HepG2 (cell line): Measurements from ENCODE around the gene GPATCH3. TPM values are rescaled to one million over a fixed set of nuclear protein-coding genes. Genes with fewer than 3 reads are reported as not detected.

Experiments used
- CCDC6 ChIP-seq: sonication (generic); formaldehyde crosslinking; IDR thresholded peaks from 2 replicates; pipeline ENCODE4 v1.8.1; 2022; ENCODE audit warnings: mild to moderate bottlenecking, missing genetic modification reagents, moderate library complexity
- CEBPG ChIP-seq: IDR thresholded peaks from 2 replicates; pipeline ENCODE4 v1.6.1; 2016
- HCFC1 ChIP-seq: fragments of 150-350 bp; IDR thresholded peaks from 2 replicates; pipeline ENCODE4 v1.6.1; 2014; ENCODE audit warnings: low read depth, low read length
- HDAC1 ChIP-seq: sonication (generic); formaldehyde crosslinking; IDR thresholded peaks from 2 replicates; pipeline ENCODE4 v1.5.1; 2020; ENCODE audit warnings: mild to moderate bottlenecking, missing genetic modification reagents
- HNRNPH1 ChIP-seq: fragments of 200-400 bp; formaldehyde crosslinking; optimal IDR thresholded peaks from 2 replicates; pipeline ENCODE3; 2017; ENCODE audit warnings: mild to moderate bottlenecking, low read depth, low read length
- MIER3 ChIP-seq: IDR thresholded peaks from 2 replicates; pipeline ENCODE4 v1.6.1; 2016; ENCODE audit warnings: missing compliant biosample characterization, borderline replicate concordance
- NFATC3 ChIP-seq: sonication (generic); formaldehyde crosslinking; IDR thresholded peaks from 2 replicates; pipeline ENCODE4 v1.5.1; 2020; ENCODE audit warnings: mild to moderate bottlenecking, missing genetic modification reagents
- NR3C1 ChIP-seq: sonication (generic); formaldehyde crosslinking; IDR thresholded peaks from 2 replicates; pipeline ENCODE4 v1.4.0; 2020; ENCODE audit warnings: missing genetic modification reagents
- RORA ChIP-seq: sonication (generic); formaldehyde crosslinking; IDR thresholded peaks from 2 replicates; pipeline ENCODE4 v1.5.0; 2020; ENCODE audit warnings: mild to moderate bottlenecking, missing genetic modification reagents, moderate library complexity
- TP53 ChIP-seq: sonication (generic); formaldehyde crosslinking; conservative IDR thresholded peaks from 2 replicates; pipeline ENCODE4 v1.4.0; 2020; ENCODE audit warnings: missing genetic modification reagents
- ZBTB8A ChIP-seq: sonication (generic); formaldehyde crosslinking; IDR thresholded peaks from 2 replicates; pipeline ENCODE4 v1.4.0; 2020; ENCODE audit warnings: mild to moderate bottlenecking, low read depth, missing genetic modification reagents, borderline replicate concordance
- ZFP90 ChIP-seq: sonication (generic); formaldehyde crosslinking; IDR thresholded peaks from 2 replicates; pipeline ENCODE4 v1.8.0; 2022; ENCODE audit warnings: missing genetic modification reagents, mild to moderate bottlenecking, inconsistent platforms, borderline replicate concordance
- ZHX1 ChIP-seq: sonication (generic); formaldehyde crosslinking; IDR thresholded peaks from 2 replicates; pipeline ENCODE4 v1.8.1; 2022; ENCODE audit warnings: low read depth, mild to moderate bottlenecking, missing genetic modification reagents
- ZNF275 ChIP-seq: sonication (generic); formaldehyde crosslinking; IDR thresholded peaks from 2 replicates; pipeline ENCODE4 v1.8.0; 2022; ENCODE audit warnings: missing genetic modification reagents, mild to moderate bottlenecking, inconsistent platforms, borderline replicate concordance
- ZNF33A ChIP-seq: sonication (generic); formaldehyde crosslinking; IDR thresholded peaks from 2 replicates; pipeline ENCODE4 v1.5.1; 2020; ENCODE audit warnings: missing genetic modification reagents, mild to moderate bottlenecking, moderate library complexity, borderline replicate concordance
- ZNF720 ChIP-seq: sonication (generic); formaldehyde crosslinking; IDR thresholded peaks from 2 replicates; pipeline ENCODE4 v1.4.0; 2020; ENCODE audit warnings: missing genetic modification reagents
- ZNF800 ChIP-seq: sonication (generic); formaldehyde crosslinking; IDR thresholded peaks from 2 replicates; pipeline ENCODE4 v1.4.0; 2020; ENCODE audit warnings: missing genetic modification reagents
- ZSCAN9 ChIP-seq: IDR thresholded peaks from 2 replicates; pipeline ENCODE4 v1.6.1; 2016; ENCODE audit warnings: borderline replicate concordance
- polyA plus RNA-seq, 8 experiments: library from polyadenylated mRNA; depleted of rRNA in 3 of 8; stranded (reverse) in 7 of 8; unstranded in 1 of 8; fragments of >200 nt; fragmentation: Illumina TruSeq in 4 of 8; extraction: Trizol in 4 of 8; gene quantifications; 2 replicates each; pipeline versions ENCODE4 v1.2.1 to v1.2.3, GENCODE V29; 2011 to 2016; ENCODE audit warnings: low read depth in 4 of 8, missing spikeins in 1 of 8, mixed read lengths in 1 of 8; ENCODE audit not compliant: insufficient read depth in 1 of 8
- total RNA-seq, 5 experiments: library from RNA; depleted of rRNA; stranded (reverse); fragments of >200 nt; fragmentation: Illumina TruSeq; extraction: Trizol; gene quantifications; 2 replicates each; pipeline ENCODE4 v1.2.3, GENCODE V29; 2016; ENCODE audit warnings: low read depth in 1 of 5
- TF ChIP-seq, protein P1 (sequence below): IDR thresholded peaks from 2 replicates; pipeline ENCODE4 v1.6.1; 2012; ENCODE audit warnings: low read depth, low read length, improper control_type of control experiment
- TF ChIP-seq, protein P2 (sequence below): sonication (generic); formaldehyde crosslinking; IDR thresholded peaks from 2 replicates; pipeline ENCODE4 v1.4.0; 2020; ENCODE audit warnings: missing genetic modification reagents

The GPATCH3 gene
- total and polyA plus RNA-seq, 2 of the 13 experiments (the other 11 are each of a cell fraction or from before 2014, with no cell fraction given) = 8.3 to 11.0 TPM

- TF ChIP-seq ZNF800 (CRISPR knock-in tag) (no peak), ZBTB8A (CRISPR knock-in tag) (no peak), ZNF720 (CRISPR knock-in tag) (no peak), CEBPG (CRISPR knock-in tag) (peak; percentile 87), CCDC6 (CRISPR knock-in tag) (no peak), ZHX1 (CRISPR knock-in tag) (0 out of 2 replicates have a peak, but pooled peaks have one; percentile 54), MIER3 (CRISPR knock-in tag) (peak; percentile 93; the same call in 1 of the 2 replicates), HCFC1 (peak; percentile 65), ZNF33A (0 out of 2 replicates have a peak, but pooled peaks have one; percentile 37), ZSCAN9 (CRISPR knock-in tag) (peak; percentile 68; the same call in 1 of the 2 replicates), NR3C1 (no peak), RORA (no peak), ZFP90 (0 out of 2 replicates have a peak, but pooled peaks have one; percentile 59), TP53 (CRISPR knock-in tag) (no peak), HDAC1 (CRISPR knock-in tag) (peak; percentile 99), HNRNPH1 (no peak), ZNF275 (CRISPR knock-in tag) (no peak; the same call in 1 of the 2 replicates), NFATC3 (no peak)
- TF ChIP-seq, protein P1, sequence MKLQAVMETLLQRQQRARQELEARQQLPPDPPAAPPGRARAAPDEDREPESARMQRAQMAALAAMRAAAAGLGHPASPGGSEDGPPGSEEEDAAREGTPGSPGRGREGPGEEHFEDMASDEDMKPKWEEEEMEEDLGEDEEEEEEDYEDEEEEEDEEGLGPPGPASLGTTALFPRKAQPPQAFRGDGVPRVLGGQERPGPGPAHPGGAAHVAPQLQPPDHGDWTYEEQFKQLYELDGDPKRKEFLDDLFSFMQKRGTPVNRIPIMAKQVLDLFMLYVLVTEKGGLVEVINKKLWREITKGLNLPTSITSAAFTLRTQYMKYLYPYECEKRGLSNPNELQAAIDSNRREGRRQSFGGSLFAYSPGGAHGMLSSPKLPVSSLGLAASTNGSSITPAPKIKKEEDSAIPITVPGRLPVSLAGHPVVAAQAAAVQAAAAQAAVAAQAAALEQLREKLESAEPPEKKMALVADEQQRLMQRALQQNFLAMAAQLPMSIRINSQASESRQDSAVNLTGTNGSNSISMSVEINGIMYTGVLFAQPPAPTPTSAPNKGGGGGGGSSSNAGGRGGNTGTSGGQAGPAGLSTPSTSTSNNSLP = no peak
- TF ChIP-seq, protein P2, sequence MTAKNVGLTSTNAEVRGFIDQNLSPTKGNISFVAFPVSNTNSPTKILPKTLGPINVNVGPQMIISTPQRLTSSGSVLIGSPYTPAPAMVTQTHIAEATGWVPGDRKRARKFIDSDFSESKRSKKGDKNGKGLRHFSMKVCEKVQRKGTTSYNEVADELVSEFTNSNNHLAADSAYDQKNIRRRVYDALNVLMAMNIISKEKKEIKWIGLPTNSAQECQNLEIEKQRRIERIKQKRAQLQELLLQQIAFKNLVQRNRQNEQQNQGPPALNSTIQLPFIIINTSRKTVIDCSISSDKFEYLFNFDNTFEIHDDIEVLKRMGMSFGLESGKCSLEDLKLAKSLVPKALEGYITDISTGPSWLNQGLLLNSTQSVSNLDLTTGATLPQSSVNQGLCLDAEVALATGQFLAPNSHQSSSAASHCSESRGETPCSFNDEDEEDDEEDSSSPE (CRISPR knock-in tag) = peak; percentile 56; the same call in 1 of the 2 replicates
Observed at GRCh38 chr1:26900001-26900814, at the start of gene GPATCH3 (continued).
